HEK293T (cell line): Measurements from ENCODE around the gene KLHDC4.

Source experiments
- ARNT ChIP-seq: fragments of 450-650 bp; IDR thresholded peaks from 2 replicates; pipeline ENCODE4 v1.6.1; 2017; ENCODE audit warnings: mild to moderate bottlenecking
- BHLHE40 ChIP-seq: fragments of 450-650 bp; IDR thresholded peaks from 2 replicates; pipeline ENCODE4 v1.6.1; 2016; ENCODE audit warnings: mild to moderate bottlenecking, moderate library complexity, borderline replicate concordance
- CTBP1 ChIP-seq: fragments of 450-650 bp; IDR thresholded peaks from 2 replicates; pipeline ENCODE4 v1.6.1; 2016; ENCODE audit warnings: borderline replicate concordance
- ELF4 ChIP-seq: fragments of 450-650 bp; IDR thresholded peaks from 2 replicates; pipeline ENCODE4 v1.6.1; 2017; ENCODE audit warnings: antibody characterized with exemption
- FOXA1 ChIP-seq: fragments of 450-650 bp; IDR thresholded peaks from 2 replicates; pipeline ENCODE4 v1.6.1; 2016; ENCODE audit warnings: mild to moderate bottlenecking
- FOXM1 ChIP-seq: fragments of 450-650 bp; IDR thresholded peaks from 2 replicates; pipeline ENCODE4 v1.6.1; 2017; ENCODE audit warnings: mild to moderate bottlenecking, borderline replicate concordance
- HDGF ChIP-seq: fragments of 450-650 bp; IDR thresholded peaks from 2 replicates; pipeline ENCODE4 v1.6.1; 2017; ENCODE audit warnings: antibody characterized with exemption, borderline replicate concordance
- L3MBTL2 ChIP-seq: fragments of 450-650 bp; conservative IDR thresholded peaks from 2 replicates; pipeline ENCODE4 v1.6.1; 2016; ENCODE audit warnings: mild to moderate bottlenecking
- LEF1 ChIP-seq: fragments of 450-650 bp; IDR thresholded peaks from 2 replicates; pipeline ENCODE4 v1.6.1; 2017; ENCODE audit warnings: mild to moderate bottlenecking, borderline replicate concordance
- NFRKB ChIP-seq: fragments of 450-650 bp; IDR thresholded peaks from 2 replicates; pipeline ENCODE4 v1.6.1; 2016; ENCODE audit warnings: mild to moderate bottlenecking, moderate library complexity
- SP1 ChIP-seq: fragments of 450-650 bp; IDR thresholded peaks from 2 replicates; pipeline ENCODE4 v1.6.1; 2017
- SUZ12 ChIP-seq: fragments of 450-650 bp; IDR thresholded peaks from 2 replicates; pipeline ENCODE4 v1.6.1; 2016; ENCODE audit warnings: mild to moderate bottlenecking
- TARDBP ChIP-seq: fragments of 450-650 bp; IDR thresholded peaks from 2 replicates; pipeline ENCODE4 v1.6.1; 2016
- ZNF384 ChIP-seq: fragments of 450-650 bp; IDR thresholded peaks from 2 replicates; pipeline ENCODE4 v1.6.1; 2016

DNA sequence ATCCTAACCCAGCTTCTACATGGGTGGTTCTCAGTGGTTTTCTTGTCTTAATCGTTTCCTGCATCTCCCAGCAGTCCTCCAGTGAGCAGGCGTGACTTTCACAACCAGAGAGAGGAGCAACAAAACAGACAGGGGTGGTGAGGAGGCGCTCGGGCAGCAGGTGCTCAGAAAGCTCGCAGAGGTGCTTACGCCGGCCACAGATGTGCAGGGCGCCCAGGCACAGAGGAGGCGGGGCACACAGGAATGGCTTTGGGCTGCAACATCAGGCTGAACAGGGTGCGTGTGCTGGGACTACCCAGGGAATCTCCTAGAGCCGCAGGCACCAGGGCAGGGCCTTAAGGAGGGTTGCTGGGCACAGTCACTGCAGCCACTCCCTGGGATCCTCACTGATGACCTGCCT lies 32.6 kb downstream of the KLHDC4 start:
- TF ChIP-seq SP1 = no peak
- TF ChIP-seq SUZ12 = no peak
- no peak for TF ChIP-seq HDGF
- no peak for TF ChIP-seq NFRKB
- no peak for TF ChIP-seq ARNT
- no peak for TF ChIP-seq BHLHE40
- no peak for TF ChIP-seq TARDBP
- no peak for TF ChIP-seq L3MBTL2
- no peak for TF ChIP-seq ZNF384
- TF ChIP-seq LEF1 = no peak
- no peak for TF ChIP-seq FOXM1
- TF ChIP-seq ELF4 = no peak
- no peak for TF ChIP-seq CTBP1
- no peak for TF ChIP-seq FOXA1
